H1 (cell line): Measurements from ENCODE around the gene GOLGA2. TPM values are rescaled to one million over a fixed set of nuclear protein-coding genes. Genes with fewer than 3 reads are reported as not detected.
A peak's percentile ranks its signal among the peaks of the same experiment; 100 is the strongest.

Experiments used
- CTCF ChIA-PET: fragments of 300-600 bp; sonication (Branson Sonifier 250); formaldehyde crosslinking; loops from one replicate; lab custom pipeline; 2021; ENCODE audit not compliant: partially characterized antibody; lab: Charles Lee
- POLR2A ChIA-PET: fragments of 300-600 bp; sonication (Branson Sonifier 250); formaldehyde crosslinking; loops from one replicate; lab custom pipeline; 2021; ENCODE audit warnings: inconsistent platforms; ENCODE audit not compliant: partially characterized antibody; lab: Charles Lee
- DNase-seq, 2 experiments: peaks; one replicate each; pipeline versions ENCODE4 v3.0.0 to v3.0.0-alpha.2; 2010 to 2022; ENCODE audit warnings: low spot score in 2 of 2, low read depth in 1 of 2, mixed read lengths in 1 of 2
- FAIRE-seq: peaks from 2 replicates; lab custom pipeline; 2011; peaks lifted over from hg19 to GRCh38; lab: Jason Lieb, UNC
- H2AFZ ChIP-seq: 2 replicates; pipeline ENCODE4 v1.8.1; 2012; ENCODE audit warnings: low read length, inconsistent platforms
- H2AK5ac ChIP-seq: 2 replicates; pipeline ENCODE4 v1.6.1; 2013; ENCODE audit warnings: low read depth, low read length
- H2BK120ac ChIP-seq: replicated peaks from 2 replicates; pipeline ENCODE3; 2013; ENCODE audit warnings: low read depth, low read length, inconsistent platforms
- H2BK12ac ChIP-seq: 2 replicates; pipeline ENCODE4 v1.6.1; 2013; ENCODE audit warnings: low read depth, low read length
- H2BK15ac ChIP-seq: 2 replicates; pipeline ENCODE4 v1.6.1; 2013; ENCODE audit warnings: low read length
- H2BK20ac ChIP-seq: 2 replicates; pipeline ENCODE4 v1.6.1; 2013; ENCODE audit warnings: low read length
- H2BK5ac ChIP-seq: 2 replicates; pipeline ENCODE4 v1.6.1; 2013; ENCODE audit warnings: low read depth, low read length
- H3K14ac ChIP-seq: 2 replicates; pipeline ENCODE4 v1.6.1; 2013; ENCODE audit warnings: inconsistent platforms; ENCODE audit not compliant: insufficient read length
- H3K18ac ChIP-seq: 2 replicates; pipeline ENCODE4 v1.6.1; 2013; ENCODE audit warnings: low read length; ENCODE audit errors: extremely low read depth
- H3K23ac ChIP-seq: 2 replicates; pipeline ENCODE4 v1.6.1; 2013; ENCODE audit warnings: inconsistent platforms; ENCODE audit not compliant: insufficient read length
- H3K23me2 ChIP-seq: 2 replicates; pipeline ENCODE4 v1.6.1; 2013; ENCODE audit warnings: low read depth, low read length
- H3K27ac ChIP-seq: 2 replicates; pipeline ENCODE4 v1.6.1; 2011; ENCODE audit warnings: low read depth, low read length, inconsistent platforms
- H3K27me3 ChIP-seq, 4 experiments: replicated peaks in 1 of 4; 1 replicate in 1 of 4; 2 replicates in 3 of 4; pipeline versions ENCODE4 v1.6.1 to v1.8.1; 2011 to 2013; ENCODE audit warnings: low read length in 3 of 4, mild to moderate bottlenecking in 3 of 4, inconsistent platforms in 2 of 4, mixed read lengths in 2 of 4, moderate library complexity in 1 of 4; ENCODE audit not compliant: control insufficient read depth in 3 of 4, insufficient read depth in 3 of 4; ENCODE audit errors: extremely low read depth in 1 of 4
- H3K36me3 ChIP-seq, 4 experiments: 2 replicates each; pipeline versions ENCODE4 v1.6.1 to v1.8.1; 2011 to 2013; ENCODE audit warnings: mild to moderate bottlenecking in 4 of 4, low read length in 3 of 4, moderate library complexity in 2 of 4, control low read depth in 1 of 4, inconsistent platforms in 1 of 4; ENCODE audit not compliant: insufficient read depth in 4 of 4, control insufficient read depth in 2 of 4
- H3K4ac ChIP-seq: replicated peaks from 2 replicates; pipeline ENCODE3; 2013; ENCODE audit warnings: low read length, low read depth, mixed read lengths, inconsistent platforms; ENCODE audit not compliant: insufficient read length
- H3K4me1 ChIP-seq, 4 experiments: replicated peaks in 1 of 4; 1 replicate in 1 of 4; 2 replicates in 3 of 4; pipeline versions ENCODE4 v1.6.1 to v1.8.1; 2011 to 2013; ENCODE audit warnings: low read length in 3 of 4, inconsistent platforms in 2 of 4, mixed read lengths in 1 of 4; ENCODE audit not compliant: insufficient read depth in 4 of 4, control insufficient read depth in 3 of 4
- H3K4me2 ChIP-seq, 2 experiments: 2 replicates each; pipeline versions ENCODE4 v1.6.1 to v1.8.1; 2011 to 2013; ENCODE audit warnings: low read depth in 2 of 2, low read length in 2 of 2, control low read depth in 1 of 2, inconsistent platforms in 1 of 2, mild to moderate bottlenecking in 1 of 2; ENCODE audit not compliant: insufficient read depth in 1 of 2
- H3K4me3 ChIP-seq, 4 experiments: fragments of 200-600, 300-600 bp in 1 of 4; sonication (generic), shearing (Covaris generic), sonication (Bioruptor Twin) in 1 of 4; 2 replicates each; pipeline versions ENCODE4 v1.5.1 to v1.8.1; 2011 to 2016; ENCODE audit warnings: low read length in 4 of 4, low read depth in 3 of 4, control low read depth in 2 of 4, inconsistent platforms in 2 of 4, mild to moderate bottlenecking in 2 of 4, mixed read lengths in 1 of 4, moderate library complexity in 1 of 4; ENCODE audit not compliant: insufficient read depth in 2 of 4; ENCODE audit errors: extremely low read depth in 1 of 4
- H3K56ac ChIP-seq: replicated peaks from 2 replicates; pipeline ENCODE3; 2013; ENCODE audit warnings: low read depth, mild to moderate bottlenecking, mixed read lengths, low read length, inconsistent platforms; ENCODE audit not compliant: insufficient read length
- H3K79me1 ChIP-seq: 2 replicates; pipeline ENCODE4 v1.6.1; 2013; ENCODE audit warnings: low read depth, low read length, control low read depth
- H3K79me2 ChIP-seq, 2 experiments: 2 replicates each; pipeline versions ENCODE4 v1.6.1 to v1.8.1; 2012 to 2013; ENCODE audit warnings: low read length in 2 of 2, mild to moderate bottlenecking in 2 of 2, inconsistent platforms in 1 of 2; ENCODE audit not compliant: insufficient read depth in 2 of 2, control insufficient read depth in 1 of 2
- H3K9ac ChIP-seq, 4 experiments: replicated peaks in 1 of 4; 1 replicate in 1 of 4; 2 replicates in 3 of 4; pipeline versions ENCODE4 v1.6.1 to v1.8.1; 2011 to 2013; ENCODE audit warnings: low read depth in 3 of 4, low read length in 3 of 4, control low read depth in 2 of 4, mild to moderate bottlenecking in 2 of 4, moderate library complexity in 2 of 4, inconsistent platforms in 1 of 4; ENCODE audit errors: extremely low read depth in 1 of 4
- H3K9me3 ChIP-seq, 2 experiments: 2 replicates each; pipeline versions ENCODE4 v1.6.1 to v1.8.1; 2012 to 2013; ENCODE audit warnings: mild to moderate bottlenecking in 2 of 2, moderate library complexity in 2 of 2, control low read depth in 1 of 2, inconsistent platforms in 1 of 2, low read depth in 1 of 2, low read length in 1 of 2, mixed read lengths in 1 of 2; ENCODE audit not compliant: insufficient read depth in 2 of 2
- H4K20me1 ChIP-seq, 2 experiments: replicated peaks in 1 of 2; 2 replicates each; pipeline versions ENCODE3 to v1.8.1; 2011 to 2013; ENCODE audit warnings: inconsistent platforms in 2 of 2, low read length in 2 of 2, mild to moderate bottlenecking in 1 of 2; ENCODE audit not compliant: insufficient read depth in 2 of 2, control insufficient read depth in 1 of 2
- H4K5ac ChIP-seq: 2 replicates; pipeline ENCODE4 v1.6.1; 2013; ENCODE audit warnings: low read length, low read depth, mixed read lengths, inconsistent platforms; ENCODE audit not compliant: insufficient read length
- H4K8ac ChIP-seq: 2 replicates; pipeline ENCODE4 v1.8.0; 2013; ENCODE audit warnings: mild to moderate bottlenecking, moderate library complexity, low read length, inconsistent platforms; ENCODE audit not compliant: insufficient read depth; ENCODE audit errors: extremely low read depth
- H4K91ac ChIP-seq: replicated peaks from 2 replicates; pipeline ENCODE3; 2013; ENCODE audit warnings: low read length, mixed read lengths, inconsistent platforms; ENCODE audit not compliant: insufficient read length
- HDAC6 ChIP-seq: IDR thresholded peaks from one replicate; pipeline ENCODE4 v1.7.1; 2012; ENCODE audit warnings: low read depth, mild to moderate bottlenecking, inconsistent platforms, low read length, moderate library complexity
- RAD21 ChIP-seq, 2 experiments: IDR thresholded peaks in 1 of 2; conservative IDR thresholded peaks in 1 of 2; 2 replicates each; pipeline ENCODE4 v1.6.1; 2011; ENCODE audit warnings: low read depth in 2 of 2, low read length in 2 of 2, improper control_type of control experiment in 1 of 2, inconsistent platforms in 1 of 2, mild to moderate bottlenecking in 1 of 2, moderate library complexity in 1 of 2
- WGBS, 2 experiments: shearing (Covaris generic) in 1 of 2; methylation state at CpG; one replicate each; pipeline versions ENCODE4 v1.1.6 to v1.1.7; 2013 to 2015; ENCODE audit warnings: low lambda C conversion rate in 2 of 2, mixed read lengths in 2 of 2, inconsistent platforms in 1 of 2, low coverage in 1 of 2, missing lambda C conversion rate in 1 of 2; ENCODE audit not compliant: insufficient replicate concordance in 2 of 2, insufficient coverage in 1 of 2, insufficient read length in 1 of 2; ENCODE audit errors: extremely low coverage in 1 of 2, missing lambda C conversion rate in 1 of 2; 5-methylcytosine and 5-hydroxymethylcytosine counted together
- polyA plus RNA-seq, 7 experiments: library from polyadenylated mRNA; depleted of rRNA in 3 of 7; stranded (reverse) in 5 of 7; unstranded in 2 of 7; fragments of >200 nt in 5 of 7; fragments of 200-250 nt in 2 of 7; gene quantifications; 1 replicate in 5 of 7; 2 replicates in 1 of 7; 4 replicates in 1 of 7; pipeline versions ENCODE4 v1.2.1 to v1.2.3, GENCODE V29; 2011 to 2013; ENCODE audit warnings: missing spikeins in 2 of 7, mixed read lengths in 2 of 7
- total RNA-seq: library from RNA; stranded (reverse); fragmentation: NEBNext Ultra II Directional; extraction: Animal tissue kit (Norgen Biotek cat#: 25700); gene quantifications from 2 replicates; pipeline ENCODE4 v1.2.1, GENCODE V29; 2021

Gene GOLGA2
- total and polyA plus RNA-seq, 2 of the 8 experiments (the other 6 are each of a cell fraction or from before 2014, with no cell fraction given), result 13.1 to 43.6 TPM

- FAIRE-seq, result no peak
- no peaks in the 10 kb centered on the region for H3K79me2 ChIP-seq
- H2BK15ac ChIP-seq, result no peak overlapping the region
- peak overlapping the region; percentile 41; the same call in 1 of the 2 replicates for H4K8ac ChIP-seq
- H2AFZ ChIP-seq, result no peak overlapping the region
- no peak overlapping the region; the same call in 1 of the 2 replicates for H3K18ac ChIP-seq
- no peak overlapping the region for H2BK20ac ChIP-seq
- peak overlapping the region; percentile 67; the same call in 1 of the 2 replicates for H2BK5ac ChIP-seq
- 0 out of 2 replicates have a peak overlapping the region, but pooled peaks have one; percentile 4 for H2BK12ac ChIP-seq
- H3K27ac ChIP-seq, result no peak overlapping the region
- H2BK120ac ChIP-seq, result no peak overlapping the region
- no peak overlapping the region for H3K4ac ChIP-seq
- H3K23me2 ChIP-seq, result 0 out of 2 replicates have a peak, but pooled peaks cover 2% of the 10 kb centered on the region
- H4K91ac ChIP-seq, result no peak overlapping the region
- H3K36me3 ChIP-seq, result peaks cover 6 to 18% (median 12%) of the 10 kb centered on the region in 4 experiments
- CTCF ChIA-PET, result interaction anchor here (0.6 to 3.3 kb wide), 11 partner anchors 9 to 120 kb away, joined by 3 to 14 read pairs (median 4); no protein-coding TSS in a partner anchor
- H3K14ac ChIP-seq, result no peak overlapping the region
- no peaks in the 10 kb centered on the region for H3K9me3 ChIP-seq
- H3K9ac ChIP-seq, result no peak overlapping the region
- H3K56ac ChIP-seq, result no peak overlapping the region
- WGBS, 2 experiments, result 60% methylated on average over 11 of the region's 11 CpGs; no CpG with 5 or more reads in 1 of the 2 experiments
- TF ChIP-seq HDAC6 (no peak), RAD21 (IDR thresholded peaks at IDR 0.05 in 1 of 2, conservative IDR thresholded peaks at IDR 0.05 in 1 of 2; ENCODE audit: low read depth in 2 of 2, low read length in 2 of 2) (no peak)
- TF ChIP-seq, all 59 proteins: peak for 0
- Histone ChIP-seq H3K4me1 (peaks cover 0 to 12% (median 5%) of the 10 kb centered on the region in 4 experiments; a peak in 5 of 7 replicates), H3K27me3 (no peaks in the 10 kb centered on the region), H3K79me1 (no peaks in the 10 kb centered on the region; the same call in none of the 2 replicates), H3K23ac (no peak overlapping the region), H4K20me1 (peaks cover 1 to 13% of the 10 kb centered on the region in 2 experiments), H2AK5ac (peak overlapping the region; percentile 67; the same call in 1 of the 2 replicates), H3K4me2 (peak overlapping the region; percentile 65 to 75), H4K5ac (no peak overlapping the region), H3K4me3 (peak overlapping the region; percentile 6 to 51 (median 18); a peak in 6 of 8 replicates)
- POLR2A ChIA-PET, result interaction anchor here (0.6 to 3.9 kb wide), 13 partner anchors 9 to 770 kb away, joined by 3 to 14 read pairs (median 4); partner anchors contain the start of gene BBLN
- DNase-seq, result no peak
Observed at GRCh38 chr9:128218172-128218517, 57.7 kb downstream of the GOLGA2 start.
